ENCODE results near the gene ADIPOR2.
"Not testable (repeated sequence)": the region's sequence is repeated elsewhere in the genome, so short reads cannot be mapped to it uniquely, and the experiment has no call there.

ADIPOR2 gene

GRCh38 chr12:1665366-1665765 lies 25.5 kb upstream of the ADIPOR2 start:
- DNase-seq (ENCODE audit: low spot score): no peak

- DNase-seq (ENCODE audit: low spot score): no peak
Measured at GRCh38 chr12:1666215-1666614, 24.7 kb upstream of the ADIPOR2 start.

- DNase-seq (ENCODE audit: low spot score): no peak
Measured at GRCh38 chr12:1666685-1667162, 24.1 kb upstream of the ADIPOR2 start.

GRCh38 chr12:1668833-1669543 lies 21.9 kb upstream of the ADIPOR2 start:
- DNase-seq (ENCODE audit: low spot score): no peak

- DNase-seq (ENCODE audit: low spot score): no peak
Measured at GRCh38 chr12:1670358-1671268, 20.3 kb upstream of the ADIPOR2 start.

- no peak for DNase-seq (ENCODE audit: low spot score)
Measured at GRCh38 chr12:1676043-1676442, 14.8 kb upstream of the ADIPOR2 start.

GRCh38 chr12:1680804-1681492 lies 9.9 kb upstream of the ADIPOR2 start:
- DNase-seq (ENCODE audit: low spot score): peak; percentile 32

GRCh38 chr12:1681493-1681807 lies 9.4 kb upstream of the ADIPOR2 start:
- DNase-seq (ENCODE audit: low spot score): no peak

- DNase-seq (ENCODE audit: low spot score): no peak
Measured at GRCh38 chr12:1688086-1688710, 2.7 kb upstream of the ADIPOR2 start.

GRCh38 chr12:1691123-1692007 lies 495 bp downstream of the ADIPOR2 start:
- peak; percentile 19 for DNase-seq (ENCODE audit: low spot score)

- no peak for DNase-seq (ENCODE audit: low spot score)
Measured at GRCh38 chr12:1692226-1692625, 1.4 kb downstream of the ADIPOR2 start.

- no peak for DNase-seq (ENCODE audit: low spot score)
Measured at GRCh38 chr12:1692895-1693610, 2.2 kb downstream of the ADIPOR2 start.

- DNase-seq (ENCODE audit: low spot score): not testable (repeated sequence)
Measured at GRCh38 chr12:1695097-1695496, 4.2 kb downstream of the ADIPOR2 start.

GRCh38 chr12:1695886-1696670 lies 5.2 kb downstream of the ADIPOR2 start:
- no peak for DNase-seq (ENCODE audit: low spot score)

- DNase-seq (ENCODE audit: low spot score): no peak
Measured at GRCh38 chr12:1696800-1697199, 5.9 kb downstream of the ADIPOR2 start.

GRCh38 chr12:1697271-1697670 lies 6.4 kb downstream of the ADIPOR2 start:
- DNase-seq (ENCODE audit: low spot score): no peak

GRCh38 chr12:1698720-1699119 lies 7.8 kb downstream of the ADIPOR2 start:
- no peak for DNase-seq (ENCODE audit: low spot score)

- DNase-seq (ENCODE audit: low spot score): no peak
Measured at GRCh38 chr12:1702713-1703112, 11.8 kb downstream of the ADIPOR2 start.

Data from AG08395 (cell line).